Panc1 (cell line): ENCODE data around the gene PPP1R15B. TPM values are rescaled to one million over a fixed set of nuclear protein-coding genes. Genes with fewer than 3 reads are reported as not detected.

Source experiments
- ATAC-seq: fragments of 200-7000 bp; cut with Tn5 transposase; 2 replicates; pipeline ENCODE4 v1.9.1; 2020; ENCODE audit warnings: mild to moderate bottlenecking, moderate library complexity
- BruUV-seq: library from RNA; stranded (reverse); fragments of 400-500 nt; replicated peaks from 2 replicates; lab custom pipeline; 2021; lab: Mats Ljungman, UMichigan
- CTCF ChIA-PET: fragments of 300-600 bp; sonication (Branson Sonifier 250); formaldehyde crosslinking; loops from one replicate; lab custom pipeline; 2022; ENCODE audit warnings: antibody characterized with exemption; lab: Charles Lee
- POLR2A ChIA-PET: fragments of 300-600 bp; sonication (Branson Sonifier 250); formaldehyde crosslinking; loops from one replicate; lab custom pipeline; 2022; ENCODE audit warnings: antibody characterized with exemption; lab: Charles Lee
- DNase-seq: peaks from one replicate; pipeline ENCODE4 v3.0.0-alpha.2; 2010; ENCODE audit warnings: low read depth, low spot score
- H3K27ac ChIP-seq: 2 replicates; pipeline ENCODE4 v1.5.1; 2011; ENCODE audit warnings: mild to moderate bottlenecking, low read length, inconsistent platforms
- H3K27me3 ChIP-seq: fragments of 200-500 bp; sonication (Bioruptor generic); 2 replicates; pipeline ENCODE4 v1.6.0; 2014; ENCODE audit warnings: low read length, inconsistent platforms; ENCODE audit not compliant: control insufficient read depth, insufficient read depth
- H3K36me3 ChIP-seq: fragments of 200-500 bp; sonication (Bioruptor generic); 2 replicates; pipeline ENCODE4 v1.5.1; 2014; ENCODE audit warnings: inconsistent platforms, mild to moderate bottlenecking, low read length, moderate library complexity; ENCODE audit not compliant: control insufficient read depth, insufficient read depth
- H3K4me1 ChIP-seq: 2 replicates; pipeline ENCODE4 v1.5.1; 2011; ENCODE audit warnings: inconsistent platforms, mild to moderate bottlenecking, low read length, moderate library complexity; ENCODE audit not compliant: control insufficient read depth, insufficient read depth
- H3K4me3 ChIP-seq, 2 experiments: 2 replicates each; pipeline ENCODE4 v1.5.1; 2011 to 2012; ENCODE audit warnings: low read depth in 2 of 2, low read length in 2 of 2, mild to moderate bottlenecking in 2 of 2, inconsistent platforms in 1 of 2, moderate library complexity in 1 of 2
- H3K9me3 ChIP-seq: fragments of 200-500 bp; sonication (Bioruptor generic); 2 replicates; pipeline ENCODE4 v1.5.1; 2014; ENCODE audit warnings: low read depth, mild to moderate bottlenecking, inconsistent platforms, low read length, moderate library complexity; ENCODE audit not compliant: control insufficient read depth, insufficient read depth
- CTCF ChIP-seq: fragments of 450-650 bp; IDR thresholded peaks from 2 replicates; pipeline ENCODE4 v1.5.1; 2017; ENCODE audit warnings: mild to moderate bottlenecking
- POLR2AphosphoS5 ChIP-seq: IDR thresholded peaks from 2 replicates; pipeline ENCODE4 v1.6.1; 2012; ENCODE audit warnings: mild to moderate bottlenecking, low read depth, low read length, moderate library complexity
- REST ChIP-seq, 2 experiments: IDR thresholded peaks; 2 replicates each; pipeline ENCODE4 v1.6.1; 2011 to 2012; ENCODE audit warnings: low read depth in 2 of 2, control low read depth in 1 of 2, low read length in 1 of 2, mild to moderate bottlenecking in 1 of 2, moderate library complexity in 1 of 2; ENCODE audit not compliant: insufficient read depth in 1 of 2
- SIN3A ChIP-seq: IDR thresholded peaks from 2 replicates; pipeline ENCODE4 v1.6.1; 2012; ENCODE audit warnings: low read depth, mild to moderate bottlenecking, low read length, moderate library complexity, borderline replicate concordance; ENCODE audit not compliant: insufficient read depth
- TCF7L2 ChIP-seq: IDR thresholded peaks from 2 replicates; pipeline ENCODE4 v1.6.1; 2011; ENCODE audit warnings: mild to moderate bottlenecking, low read depth, low read length, inconsistent platforms
- in situ Hi-C: cut with HindIII; loops from 2 replicates; pipeline ENCODE4 v1.10.0; 2016; ENCODE audit warnings: low sequenced_read_pairs, low pct_unique_long_range_greater_than_20kb
- intact Hi-C: fragments of 100-400 bp; cut with micrococcal nuclease; formaldehyde crosslinking; loops from one replicate; pipeline ENCODE4 v1.10.0; 2022; ENCODE audit not compliant: unreplicated experiment
- total RNA-seq: library from RNA; stranded (reverse); gene quantifications from one replicate; pipeline ENCODE4 v1.2.1, GENCODE V29; 2021; ENCODE audit not compliant: unreplicated experiment

Gene PPP1R15B
- total RNA-seq, 1 experiment from 2014 or later = 51.1 TPM

GRCh38 chr1:204455063-204455830 lies 43.6 kb upstream of the PPP1R15B start:
- Histone ChIP-seq H3K36me3 (no peaks in the 10 kb centered on the region), H3K4me1 (no peaks in the 10 kb centered on the region), H3K27me3 (no peaks in the 10 kb centered on the region), H3K27ac (no peak overlapping the region), H3K9me3 (no peaks in the 10 kb centered on the region), H3K4me3 (no peak overlapping the region)
- BruUV-seq = no TSS peak
- in situ Hi-C loops (no loop called here), intact Hi-C loops (no loop called here)
- no peak for ATAC-seq
- TF ChIP-seq CTCF (no peak), POLR2AphosphoS5 (no peak), REST (IDR thresholded peaks at IDR 0.05; ENCODE audit: insufficient read depth in 1 of 2, low read depth in 2 of 2, low read length in 1 of 2) (no peak), TCF7L2 (no peak), SIN3A (no peak)
- POLR2A ChIA-PET = no interaction called here
- CTCF ChIA-PET = no interaction called here
- no peak for DNase-seq

- H3K4me1 ChIP-seq = no peaks in the 10 kb centered on the region
- H3K27me3 ChIP-seq = no peaks in the 10 kb centered on the region
- intact Hi-C loops (no loop called here), in situ Hi-C loops (no loop called here)
- no peak overlapping the region for H3K27ac ChIP-seq
- ChIA-PET CTCF (interaction anchor here (0.7 kb wide), 1 partner anchor 52 kb away, joined by 11 read pairs; no protein-coding TSS in a partner anchor), POLR2A (no interaction called here)
- BruUV-seq = no TSS peak
- DNase-seq (no peak), ATAC-seq (no peak)
- TF ChIP-seq REST (IDR thresholded peaks at IDR 0.05; ENCODE audit: insufficient read depth in 1 of 2, low read depth in 2 of 2, low read length in 1 of 2) (no peak), POLR2AphosphoS5 (no peak), TCF7L2 (no peak), SIN3A (no peak), CTCF (no peak)
- no peaks in the 10 kb centered on the region for H3K9me3 ChIP-seq
- H3K4me3 ChIP-seq = no peak overlapping the region
- no peaks in the 10 kb centered on the region for H3K36me3 ChIP-seq
Measured at GRCh38 chr1:204454476-204454875, 42.9 kb upstream of the PPP1R15B start.
